C4-2B (cell line): Measurements from ENCODE around the gene PIAS4.

ENCODE experiments used
- H3K27ac ChIP-seq: fragments of 450-650 bp; 2 replicates; pipeline ENCODE4 v1.5.1; 2017
- CTCF ChIP-seq: fragments of 450-650 bp; conservative IDR thresholded peaks from 2 replicates; pipeline ENCODE4 v1.5.1; 2017; ENCODE audit warnings: mild to moderate bottlenecking
- ZFX ChIP-seq: fragments of 450-650 bp; IDR thresholded peaks from 2 replicates; pipeline ENCODE4 v1.6.1; 2017

PIAS4 gene

GRCh38 chr19:4038661-4039423 is 31.3 kb downstream of the PIAS4 start:
- no peak overlapping the region for H3K27ac ChIP-seq
- TF ChIP-seq ZFX = no peak
- TF ChIP-seq CTCF = no peak

- TF ChIP-seq CTCF (no peak), ZFX (no peak)
- peak overlapping the region; percentile 66 for H3K27ac ChIP-seq
Observed at GRCh38 chr19:4042064-4042730, 34.7 kb downstream of the PIAS4 start.

- TF ChIP-seq ZFX (no peak), CTCF (no peak)
Observed at GRCh38 chr19:4042731-4043082, 35.2 kb downstream of the PIAS4 start.

GRCh38 chr19:4043401-4043800 is 35.9 kb downstream of the PIAS4 start:
- no peak for TF ChIP-seq CTCF
- TF ChIP-seq ZFX = no peak
- H3K27ac ChIP-seq = peak overlapping the region; percentile 66; the same call in 1 of the 2 replicates

More at GRCh38 chr19:4042731-4043082, 35.2 kb downstream of the PIAS4 start:
- peak overlapping the region; percentile 66 for H3K27ac ChIP-seq

- no peak overlapping the region for H3K27ac ChIP-seq
- TF ChIP-seq ZFX (no peak), CTCF (no peak)
Observed at GRCh38 chr19:4043966-4044715, 36.6 kb downstream of the PIAS4 start.

GRCh38 chr19:4044990-4045465 is 37.5 kb downstream of the PIAS4 start:
- no peak for TF ChIP-seq ZFX
- H3K27ac ChIP-seq = no peak overlapping the region

- H3K27ac ChIP-seq = no peak overlapping the region
- no peak for TF ChIP-seq ZFX
- no peak for TF ChIP-seq CTCF
Observed at GRCh38 chr19:4045597-4046361, 38.2 kb downstream of the PIAS4 start.
